Measurements from ENCODE around the gene SKIL.

Gene SKIL

GRCh38 chr3:170353485-170353884 is 4.0 kb upstream of the SKIL start:
- H3K4me3 ChIP-seq (ENCODE audit: low read length) = no peak overlapping the region
- no peak for TF ChIP-seq CTCF (conservative IDR thresholded peaks at IDR 0.05; ENCODE audit: low read depth, low read length)
- no peak for DNase-seq (ENCODE audit: low read depth)

- no peak for DNase-seq (ENCODE audit: low read depth)
- H3K4me3 ChIP-seq (ENCODE audit: low read length) = no peak overlapping the region
- no peak for TF ChIP-seq CTCF (conservative IDR thresholded peaks at IDR 0.05; ENCODE audit: low read depth, low read length)
These were observed 2.8 kb upstream of the SKIL start for GRCh38 chr3:170354760-170355159.

GRCh38 chr3:170355738-170356595 is 1.5 kb upstream of the SKIL start:
- DNase-seq (ENCODE audit: low read depth) = no peak
- TF ChIP-seq CTCF (conservative IDR thresholded peaks at IDR 0.05; ENCODE audit: low read depth, low read length) = no peak

DNA sequence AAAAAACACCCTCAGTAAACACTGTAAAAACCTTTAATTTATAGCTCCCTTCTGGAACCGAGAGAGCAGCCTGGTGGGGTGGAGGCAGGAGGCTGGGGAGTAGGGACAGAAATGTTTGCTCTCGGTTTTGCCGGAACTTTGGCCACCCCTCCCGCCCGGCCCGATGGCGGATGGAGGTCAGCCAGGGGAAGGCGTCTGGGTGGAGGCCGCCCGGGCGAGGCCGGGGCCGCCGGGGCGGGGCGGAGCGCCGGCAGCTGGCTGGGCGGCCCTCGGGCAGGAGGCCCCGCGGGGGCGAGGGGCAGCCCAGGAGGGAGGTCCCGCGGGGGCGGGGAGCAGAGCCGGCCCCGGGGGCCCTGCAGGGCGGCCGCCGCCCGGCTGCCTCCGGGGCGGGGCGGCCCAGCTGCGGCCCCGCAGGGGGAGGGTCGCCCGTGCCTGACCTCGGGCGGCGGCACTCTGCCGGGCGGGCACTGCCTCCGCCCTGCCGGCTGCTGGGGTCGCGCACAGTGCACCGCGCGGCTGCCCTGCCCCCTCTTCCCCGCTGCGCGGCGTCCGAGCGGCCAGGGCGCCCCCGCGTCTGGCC is 829 bp upstream of the SKIL start:
- no peak for TF ChIP-seq CTCF (conservative IDR thresholded peaks at IDR 0.05; ENCODE audit: low read depth, low read length)
- peak overlapping the region; percentile 49 for H3K4me3 ChIP-seq (ENCODE audit: low read length)
- no peak for DNase-seq (ENCODE audit: low read depth)

More at GRCh38 chr3:170355738-170356595, 1.5 kb upstream of the SKIL start:
- H3K4me3 ChIP-seq (ENCODE audit: low read length) = peak overlapping the region; percentile 49

DNA sequence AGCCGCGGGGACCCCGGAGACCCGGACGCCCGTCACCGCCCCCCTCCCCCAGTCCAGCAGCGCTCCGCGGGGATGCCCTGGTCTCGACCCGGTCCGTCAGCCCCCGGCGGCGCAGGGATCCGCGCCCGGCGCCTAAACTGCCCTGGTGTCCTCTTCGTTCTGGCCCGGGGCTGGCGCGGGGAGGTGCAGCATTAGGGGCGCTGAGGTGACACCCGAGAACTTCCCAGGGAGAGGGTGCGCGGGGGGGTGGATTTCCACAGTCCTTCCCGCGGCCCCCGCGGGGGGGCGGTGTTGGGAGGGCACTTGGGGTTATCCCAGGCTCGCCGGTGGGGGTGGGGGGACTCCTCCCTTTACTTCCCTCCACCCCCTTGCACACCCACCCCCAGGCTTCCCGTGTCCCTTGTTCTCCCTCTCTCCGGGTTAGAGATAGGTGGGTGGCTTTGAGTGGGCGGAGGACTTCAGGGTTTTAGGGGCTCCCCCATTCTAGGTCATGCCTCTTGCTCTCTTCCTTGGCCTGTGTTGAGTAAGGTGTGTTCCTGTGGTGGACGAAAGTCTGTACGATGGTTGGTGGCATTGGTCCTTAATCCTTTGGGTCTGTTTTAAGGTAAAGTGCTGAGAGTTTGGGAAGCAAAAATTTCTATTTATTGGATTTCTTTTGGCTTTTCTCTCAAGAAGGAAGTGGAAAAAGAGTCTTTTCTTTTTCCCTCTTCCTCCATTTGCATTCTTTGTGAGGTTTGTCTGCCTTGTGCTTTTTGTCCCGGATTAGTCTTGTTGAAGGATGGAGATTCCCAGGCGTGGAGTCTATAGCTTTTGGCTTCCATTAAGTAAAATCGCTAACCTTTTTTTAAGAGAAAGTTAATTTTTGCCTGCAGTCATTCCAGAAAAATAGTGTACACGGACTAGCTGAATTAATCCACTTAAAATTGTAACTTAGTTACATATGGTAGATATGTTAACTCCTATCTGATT is 811 bp downstream of the SKIL start:
- peak; percentile 42 for TF ChIP-seq CTCF (conservative IDR thresholded peaks at IDR 0.05; ENCODE audit: low read depth, low read length)
- H3K4me3 ChIP-seq (ENCODE audit: low read length) = peak overlapping the region; percentile 81
- peak; percentile 39 for DNase-seq (ENCODE audit: low read depth)

GRCh38 chr3:170359178-170359704 is 1.7 kb downstream of the SKIL start:
- no peak for DNase-seq (ENCODE audit: low read depth)
- peak overlapping the region; percentile 81 for H3K4me3 ChIP-seq (ENCODE audit: low read length)
- TF ChIP-seq CTCF (conservative IDR thresholded peaks at IDR 0.05; ENCODE audit: low read depth, low read length) = no peak
